SK-N-SH (cell line): ENCODE results near the gene SDK1. TPM values are rescaled to one million over a fixed set of nuclear protein-coding genes. Genes with fewer than 3 reads are reported as not detected.

Source experiments
- CTCF ChIA-PET: fragments of 300-600, 350-600 bp; formaldehyde crosslinking; extraction: SDS; loops from one replicate; lab custom pipeline; 2021; lab: Yijun Ruan, JAX
- POLR2A ChIA-PET: fragments of 350-600 bp; sonication (Branson Sonifier 250); formaldehyde crosslinking; extraction: SDS; loops from one replicate; lab custom pipeline; 2020; ENCODE audit warnings: antibody characterized with exemption, inconsistent platforms; lab: Yijun Ruan, JAX
- DNase-seq: peaks from one replicate; pipeline ENCODE4 v3.0.0; 2012
- H2AFZ ChIP-seq: fragments of 200-600 bp; sonication (generic); 2 replicates; pipeline ENCODE4 v1.8.1; 2016; ENCODE audit warnings: antibody characterized with exemption, mild to moderate bottlenecking, low read depth
- H3F3A ChIP-seq: fragments of 200-600 bp; sonication (generic); replicated peaks from 2 replicates; pipeline ENCODE3; 2016; ENCODE audit warnings: antibody characterized with exemption, mild to moderate bottlenecking; ENCODE audit not compliant: insufficient read depth
- H3K27ac ChIP-seq, 2 experiments: fragments of 200-500 bp in 1 of 2; fragments of 200-600 bp in 1 of 2; sonication (Bioruptor generic) in 1 of 2; sonication (generic), shearing (Covaris generic) in 1 of 2; 2 replicates each; pipeline versions ENCODE4 v1.5.1 to v1.6.1; 2014 to 2016; ENCODE audit warnings: low read depth in 2 of 2, inconsistent platforms in 1 of 2, low read length in 1 of 2, mild to moderate bottlenecking in 1 of 2, mixed read lengths in 1 of 2
- H3K27me3 ChIP-seq: fragments of 200-600 bp; sonication (generic), shearing (Covaris generic); 2 replicates; pipeline ENCODE4 v1.6.1; 2016; ENCODE audit warnings: mixed run types; ENCODE audit not compliant: insufficient read depth
- H3K36me3 ChIP-seq, 2 experiments: fragments of 200-500 bp in 1 of 2; fragments of 200-600 bp in 1 of 2; sonication (Bioruptor generic) in 1 of 2; sonication (generic) in 1 of 2; replicated peaks in 1 of 2; 2 replicates each; pipeline versions ENCODE3 to v1.5.1; 2014 to 2016; ENCODE audit warnings: low read length in 1 of 2, mild to moderate bottlenecking in 1 of 2; ENCODE audit not compliant: insufficient read depth in 2 of 2, control insufficient read depth in 1 of 2
- H3K4me1 ChIP-seq, 2 experiments: fragments of 200-500 bp in 1 of 2; fragments of 200-600 bp in 1 of 2; sonication (Bioruptor generic) in 1 of 2; sonication (generic), shearing (Covaris generic) in 1 of 2; 2 replicates each; pipeline versions ENCODE4 v1.5.1 to v1.6.1; 2014 to 2016; ENCODE audit warnings: low read depth in 1 of 2, low read length in 1 of 2, mixed run types in 1 of 2; ENCODE audit not compliant: insufficient read depth in 2 of 2, control insufficient read depth in 1 of 2
- H3K4me2 ChIP-seq: fragments of 200-600 bp; sonication (generic), shearing (Covaris generic); 2 replicates; pipeline ENCODE4 v1.6.1; 2017; ENCODE audit warnings: mixed run types
- H3K4me3 ChIP-seq, 2 experiments: fragments of 200-500 bp in 1 of 2; fragments of 200-600 bp in 1 of 2; sonication (Bioruptor generic) in 1 of 2; sonication (generic), shearing (Covaris generic) in 1 of 2; 2 replicates each; pipeline versions ENCODE4 v1.5.1 to v1.8.1; 2014 to 2016; ENCODE audit warnings: low read depth in 2 of 2, inconsistent platforms in 1 of 2, low read length in 1 of 2, mild to moderate bottlenecking in 1 of 2, mixed read lengths in 1 of 2, moderate library complexity in 1 of 2
- H3K79me2 ChIP-seq: fragments of 200-600 bp; sonication (generic); 2 replicates; pipeline ENCODE4 v1.8.1; 2017; ENCODE audit warnings: mild to moderate bottlenecking; ENCODE audit not compliant: insufficient read depth
- H3K9ac ChIP-seq: fragments of 200-600 bp; sonication (generic); 2 replicates; pipeline ENCODE4 v1.6.1; 2017; ENCODE audit warnings: mixed run types
- H3K9me2 ChIP-seq: fragments of 200-600 bp; sonication (generic); 2 replicates; pipeline ENCODE4 v1.6.1; 2017; ENCODE audit warnings: mixed run types
- H3K9me3 ChIP-seq: fragments of 200-600 bp; sonication (generic); 2 replicates; pipeline ENCODE4 v1.6.1; 2017; ENCODE audit warnings: mixed run types, mild to moderate bottlenecking, moderate library complexity
- H4K20me1 ChIP-seq: fragments of 200-600 bp; sonication (generic); 2 replicates; pipeline ENCODE4 v1.6.1; 2017; ENCODE audit warnings: mild to moderate bottlenecking, mixed run types; ENCODE audit not compliant: insufficient read depth
- EP300 ChIP-seq, 2 experiments: IDR thresholded peaks; 2 replicates each; pipeline versions ENCODE4 v1.4.0 to v1.6.1; 2012; ENCODE audit warnings: borderline replicate concordance in 1 of 2, low read depth in 1 of 2, low read length in 1 of 2
- EZH2phosphoT487 ChIP-seq: fragments of 200-600 bp; sonication (generic); IDR thresholded peaks from 2 replicates; pipeline ENCODE4 v1.6.1; 2017; ENCODE audit warnings: low read depth, mixed run types, mild to moderate bottlenecking, antibody characterized with exemption, moderate library complexity, borderline replicate concordance
- GATA2 ChIP-seq: sonication (generic); formaldehyde crosslinking; IDR thresholded peaks from 2 replicates; pipeline ENCODE4 v1.5.0; 2020; ENCODE audit warnings: mild to moderate bottlenecking, missing genetic modification reagents
- JUND ChIP-seq: IDR thresholded peaks from 2 replicates; pipeline ENCODE4 v1.4.0; 2012
- MAX ChIP-seq: IDR thresholded peaks from 2 replicates; pipeline ENCODE4 v1.4.0; 2012; ENCODE audit warnings: low read depth
- MXI1 ChIP-seq: IDR thresholded peaks from 2 replicates; pipeline ENCODE4 v1.6.1; 2012; ENCODE audit warnings: mild to moderate bottlenecking, low read depth, low read length, improper control_type of control experiment
- NFIC ChIP-seq: IDR thresholded peaks from 2 replicates; pipeline ENCODE4 v1.4.0; 2012; ENCODE audit warnings: borderline replicate concordance
- POLR2AphosphoS5 ChIP-seq: IDR thresholded peaks from 2 replicates; pipeline ENCODE4 v1.6.1; 2012; ENCODE audit warnings: low read depth, low read length
- SIN3A ChIP-seq: IDR thresholded peaks from 2 replicates; pipeline ENCODE4 v1.6.1; 2012; ENCODE audit warnings: low read depth, mild to moderate bottlenecking, low read length, moderate library complexity, borderline replicate concordance
- TAF1 ChIP-seq: IDR thresholded peaks from 2 replicates; pipeline ENCODE4 v1.6.1; 2012; ENCODE audit warnings: low read depth, mild to moderate bottlenecking, low read length, moderate library complexity, borderline replicate concordance
- YY1 ChIP-seq: IDR thresholded peaks from 2 replicates; pipeline ENCODE4 v1.4.0; 2012; ENCODE audit warnings: low read depth, mild to moderate bottlenecking
- WGBS: methylation state at CpG from one replicate; pipeline ENCODE4 v1.1.6; 2017; ENCODE audit warnings: low lambda C conversion rate; 5-methylcytosine and 5-hydroxymethylcytosine counted together
- polyA plus RNA-seq, 3 experiments: library from polyadenylated mRNA; depleted of rRNA; stranded (reverse); fragments of >200 nt; gene quantifications; 2 replicates each; pipeline ENCODE4 v1.2.3, GENCODE V29; 2012
- TF ChIP-seq, protein P1 (sequence below): IDR thresholded peaks from 2 replicates; pipeline ENCODE4 v1.4.0; 2012; ENCODE audit warnings: low read depth, borderline replicate concordance
- TF ChIP-seq, protein P2 (sequence below): IDR thresholded peaks from 2 replicates; pipeline ENCODE4 v1.6.1; 2012; ENCODE audit warnings: mild to moderate bottlenecking, low read depth, low read length, moderate library complexity

The SDK1 gene
- polyA plus RNA-seq, 1 of the 3 experiments (the other 2 are of a cell fraction), result 1.2 TPM

DNA sequence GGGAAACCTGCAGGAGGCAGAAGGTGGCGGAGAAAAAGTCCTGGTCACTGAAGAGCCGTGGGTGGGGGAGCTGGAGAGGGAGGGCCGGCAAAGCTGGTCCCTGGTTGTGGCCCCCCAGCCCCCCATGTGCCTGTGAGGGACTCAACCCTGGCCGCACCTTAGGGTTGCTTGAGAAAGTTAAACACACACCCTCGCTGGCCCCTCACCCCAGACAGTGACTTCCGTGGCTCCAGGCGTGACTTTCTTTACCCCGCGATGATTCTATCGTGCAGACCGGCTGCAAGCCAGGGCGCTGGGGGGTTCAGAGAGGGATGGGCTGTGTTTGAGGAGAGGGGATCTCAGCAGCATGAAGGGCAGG, 933.4 kb downstream of the SDK1 start:
- no peaks in the 10 kb centered on the region for H3K36me3 ChIP-seq
- 74% methylated on average over 12 of the region's 12 CpGs for WGBS
- DNase-seq, result no peak
- H3K27me3 ChIP-seq, result no peaks in the 10 kb centered on the region
- no peaks in the 10 kb centered on the region; the same call in 1 of the 2 replicates for H3K9me3 ChIP-seq
- no peak overlapping the region for H2AFZ ChIP-seq
- no peaks in the 10 kb centered on the region for H3F3A ChIP-seq
- no peaks in the 10 kb centered on the region for H3K79me2 ChIP-seq
- H3K9ac ChIP-seq, result no peak overlapping the region
- no peak overlapping the region for H3K4me3 ChIP-seq
- H3K9me2 ChIP-seq, result no peaks in the 10 kb centered on the region
- H4K20me1 ChIP-seq, result no peaks in the 10 kb centered on the region
- TF ChIP-seq, protein P1, sequence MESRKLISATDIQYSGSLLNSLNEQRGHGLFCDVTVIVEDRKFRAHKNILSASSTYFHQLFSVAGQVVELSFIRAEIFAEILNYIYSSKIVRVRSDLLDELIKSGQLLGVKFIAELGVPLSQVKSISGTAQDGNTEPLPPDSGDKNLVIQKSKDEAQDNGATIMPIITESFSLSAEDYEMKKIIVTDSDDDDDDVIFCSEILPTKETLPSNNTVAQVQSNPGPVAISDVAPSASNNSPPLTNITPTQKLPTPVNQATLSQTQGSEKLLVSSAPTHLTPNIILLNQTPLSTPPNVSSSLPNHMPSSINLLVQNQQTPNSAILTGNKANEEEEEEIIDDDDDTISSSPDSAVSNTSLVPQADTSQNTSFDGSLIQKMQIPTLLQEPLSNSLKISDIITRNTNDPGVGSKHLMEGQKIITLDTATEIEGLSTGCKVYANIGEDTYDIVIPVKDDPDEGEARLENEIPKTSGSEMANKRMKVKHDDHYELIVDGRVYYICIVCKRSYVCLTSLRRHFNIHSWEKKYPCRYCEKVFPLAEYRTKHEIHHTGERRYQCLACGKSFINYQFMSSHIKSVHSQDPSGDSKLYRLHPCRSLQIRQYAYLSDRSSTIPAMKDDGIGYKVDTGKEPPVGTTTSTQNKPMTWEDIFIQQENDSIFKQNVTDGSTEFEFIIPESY, result no peak
- TF ChIP-seq MXI1, result no peak
- TF ChIP-seq YY1, result no peak
- no peak for TF ChIP-seq GATA2 (CRISPR knock-in tag)
- POLR2A ChIA-PET, result no interaction called here
- no peak overlapping the region for H3K27ac ChIP-seq
- CTCF ChIA-PET, result no interaction called here
- no peak overlapping the region for H3K4me2 ChIP-seq
- H3K4me1 ChIP-seq, result peaks cover 0 to 6% of the 10 kb centered on the region in 2 experiments; a peak in 1 of 4 replicates

DNA sequence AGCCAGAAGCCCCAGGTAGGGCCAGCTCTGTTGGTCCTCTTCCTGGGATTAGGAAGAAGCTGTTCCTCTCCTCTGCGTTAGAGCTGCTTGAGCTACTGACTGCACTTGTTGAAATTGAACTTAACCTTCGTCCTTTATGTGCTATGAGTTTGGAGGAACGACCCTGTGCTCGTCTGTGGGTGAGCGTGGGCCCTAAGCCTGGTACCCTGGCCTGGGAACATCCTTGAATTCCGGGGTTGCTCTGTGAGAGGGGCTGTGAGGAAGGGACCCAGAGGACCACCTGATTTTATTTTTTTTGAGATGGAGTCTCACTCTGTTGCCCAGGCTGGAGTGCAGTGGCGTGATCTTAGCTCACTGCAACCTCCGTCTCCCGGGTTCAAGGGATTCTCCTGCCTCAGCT, 933.8 kb downstream of the SDK1 start:
- Histone ChIP-seq H2AFZ (no peak overlapping the region), H3K4me2 (no peak overlapping the region), H3F3A (no peaks in the 10 kb centered on the region), H3K4me1 (peaks cover 0 to 10% of the 10 kb centered on the region in 2 experiments; a peak in 1 of 4 replicates), H3K4me3 (no peak overlapping the region), H3K79me2 (no peaks in the 10 kb centered on the region), H3K9me2 (no peaks in the 10 kb centered on the region), H4K20me1 (no peaks in the 10 kb centered on the region), H3K36me3 (no peaks in the 10 kb centered on the region), H3K27me3 (no peaks in the 10 kb centered on the region), H3K9ac (no peak overlapping the region), H3K27ac (no peak overlapping the region), H3K9me3 (no peaks in the 10 kb centered on the region; the same call in 1 of the 2 replicates)
- POLR2A ChIA-PET, result no interaction called here
- TF ChIP-seq TAF1, result no peak
- no peak for TF ChIP-seq NFIC
- TF ChIP-seq GATA2 (CRISPR knock-in tag), result no peak
- no peak for TF ChIP-seq EZH2phosphoT487
- no peak for TF ChIP-seq SIN3A
- TF ChIP-seq POLR2AphosphoS5, result no peak
- TF ChIP-seq EP300 (IDR thresholded peaks at IDR 0.05; ENCODE audit: borderline replicate concordance in 1 of 2, low read depth in 1 of 2, low read length in 1 of 2), result no peak
- no peak for TF ChIP-seq JUND
- no peak for TF ChIP-seq MAX
- TF ChIP-seq, protein P2, sequence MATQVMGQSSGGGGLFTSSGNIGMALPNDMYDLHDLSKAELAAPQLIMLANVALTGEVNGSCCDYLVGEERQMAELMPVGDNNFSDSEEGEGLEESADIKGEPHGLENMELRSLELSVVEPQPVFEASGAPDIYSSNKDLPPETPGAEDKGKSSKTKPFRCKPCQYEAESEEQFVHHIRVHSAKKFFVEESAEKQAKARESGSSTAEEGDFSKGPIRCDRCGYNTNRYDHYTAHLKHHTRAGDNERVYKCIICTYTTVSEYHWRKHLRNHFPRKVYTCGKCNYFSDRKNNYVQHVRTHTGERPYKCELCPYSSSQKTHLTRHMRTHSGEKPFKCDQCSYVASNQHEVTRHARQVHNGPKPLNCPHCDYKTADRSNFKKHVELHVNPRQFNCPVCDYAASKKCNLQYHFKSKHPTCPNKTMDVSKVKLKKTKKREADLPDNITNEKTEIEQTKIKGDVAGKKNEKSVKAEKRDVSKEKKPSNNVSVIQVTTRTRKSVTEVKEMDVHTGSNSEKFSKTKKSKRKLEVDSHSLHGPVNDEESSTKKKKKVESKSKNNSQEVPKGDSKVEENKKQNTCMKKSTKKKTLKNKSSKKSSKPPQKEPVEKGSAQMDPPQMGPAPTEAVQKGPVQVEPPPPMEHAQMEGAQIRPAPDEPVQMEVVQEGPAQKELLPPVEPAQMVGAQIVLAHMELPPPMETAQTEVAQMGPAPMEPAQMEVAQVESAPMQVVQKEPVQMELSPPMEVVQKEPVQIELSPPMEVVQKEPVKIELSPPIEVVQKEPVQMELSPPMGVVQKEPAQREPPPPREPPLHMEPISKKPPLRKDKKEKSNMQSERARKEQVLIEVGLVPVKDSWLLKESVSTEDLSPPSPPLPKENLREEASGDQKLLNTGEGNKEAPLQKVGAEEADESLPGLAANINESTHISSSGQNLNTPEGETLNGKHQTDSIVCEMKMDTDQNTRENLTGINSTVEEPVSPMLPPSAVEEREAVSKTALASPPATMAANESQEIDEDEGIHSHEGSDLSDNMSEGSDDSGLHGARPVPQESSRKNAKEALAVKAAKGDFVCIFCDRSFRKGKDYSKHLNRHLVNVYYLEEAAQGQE, result no peak
- CTCF ChIA-PET, result no interaction called here
- 45% methylated on average over 9 of the region's 9 CpGs for WGBS
- no peak for DNase-seq
